HG03558 (cell line): Measurements from ENCODE around the gene GGNBP2.

Experiments used
- ATAC-seq: cut with Tn5 transposase; IDR thresholded peaks from one replicate; pipeline ENCODE4 v1.9.1; 2021; ENCODE audit warnings: moderate number of reproducible peaks; ENCODE audit not compliant: unreplicated experiment; ENCODE audit errors: extremely low read depth

The GGNBP2 gene

DNA sequence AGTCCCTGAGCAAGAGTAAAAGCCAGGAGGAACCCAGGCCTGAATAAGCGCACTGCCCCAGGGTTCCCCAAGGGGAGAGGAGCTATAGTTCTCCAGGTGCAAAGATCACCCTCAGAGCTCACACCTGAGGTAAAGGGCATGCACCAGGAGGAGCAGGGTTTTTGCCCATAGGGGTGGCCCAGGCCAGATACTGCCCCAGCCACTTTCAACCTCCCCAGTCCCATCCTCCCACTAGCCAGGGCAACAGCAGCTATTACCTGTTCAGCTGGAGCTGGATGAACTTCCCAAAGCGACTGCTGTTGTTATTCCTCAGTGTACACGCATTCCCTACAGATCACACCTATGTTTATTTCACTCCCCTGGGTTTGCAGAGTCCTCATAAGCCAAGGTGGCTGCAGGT, 29.9 kb upstream of the GGNBP2 start:
- no peak for ATAC-seq

- no peak for ATAC-seq
Measured at GRCh38 chr17:36515837-36516236, 28.9 kb upstream of the GGNBP2 start.

DNA sequence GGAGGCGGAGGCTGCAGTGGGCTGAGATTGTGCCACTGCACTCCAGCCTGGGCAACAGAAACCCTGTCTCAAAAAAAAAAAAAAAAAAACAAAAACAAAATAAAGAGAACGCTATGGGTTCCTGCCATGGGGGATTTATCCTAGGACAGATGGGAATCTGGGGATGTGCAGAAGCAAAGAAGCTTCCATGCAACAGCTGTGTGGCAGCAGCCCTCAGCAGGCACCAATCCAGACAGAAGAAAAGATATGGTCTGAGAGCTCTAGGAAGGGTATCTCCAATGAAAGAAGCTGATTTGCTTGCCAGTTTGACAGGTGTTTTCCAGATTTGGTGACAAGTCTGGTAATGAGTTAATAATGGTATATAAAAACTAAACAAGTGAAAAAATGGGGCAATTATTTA, 21.6 kb upstream of the GGNBP2 start:
- ATAC-seq: no peak

- ATAC-seq: no peak
Measured at GRCh38 chr17:36524428-36524876, 20.3 kb upstream of the GGNBP2 start.

GRCh38 chr17:36525113-36525512, 19.6 kb upstream of the GGNBP2 start:
- ATAC-seq: no peak

- no peak for ATAC-seq
Measured at GRCh38 chr17:36525888-36526287, 18.8 kb upstream of the GGNBP2 start.

DNA sequence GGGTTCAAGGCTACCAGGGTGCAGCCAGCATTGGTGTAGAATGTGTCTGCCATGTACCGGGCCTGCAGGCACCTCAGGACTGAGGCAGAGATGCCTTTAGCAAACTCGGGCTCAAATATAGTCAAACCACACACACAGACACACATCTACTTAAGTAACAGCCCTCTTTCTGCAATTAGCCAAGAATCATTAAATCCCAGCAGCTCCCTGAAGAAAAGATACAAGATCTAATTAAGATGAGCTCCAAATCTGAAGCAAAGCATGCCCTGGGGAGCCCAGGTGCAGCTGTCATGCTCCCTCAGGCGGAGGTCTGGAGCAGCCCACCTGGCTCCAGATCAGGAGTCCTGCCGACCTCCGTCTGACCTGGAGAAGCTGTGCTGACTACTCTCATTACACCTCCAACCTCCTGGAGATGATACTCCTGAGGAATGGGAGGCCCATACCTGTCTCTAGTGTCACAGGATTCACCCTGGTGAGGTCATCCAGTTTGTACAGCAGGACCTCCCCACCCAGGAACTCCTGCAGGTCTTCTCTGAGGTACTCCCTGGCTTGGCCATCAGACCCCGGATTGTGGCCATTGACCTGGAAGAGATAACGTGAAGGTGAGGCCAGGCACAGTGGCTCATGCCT, 17.0 kb upstream of the GGNBP2 start:
- ATAC-seq: no peak

DNA sequence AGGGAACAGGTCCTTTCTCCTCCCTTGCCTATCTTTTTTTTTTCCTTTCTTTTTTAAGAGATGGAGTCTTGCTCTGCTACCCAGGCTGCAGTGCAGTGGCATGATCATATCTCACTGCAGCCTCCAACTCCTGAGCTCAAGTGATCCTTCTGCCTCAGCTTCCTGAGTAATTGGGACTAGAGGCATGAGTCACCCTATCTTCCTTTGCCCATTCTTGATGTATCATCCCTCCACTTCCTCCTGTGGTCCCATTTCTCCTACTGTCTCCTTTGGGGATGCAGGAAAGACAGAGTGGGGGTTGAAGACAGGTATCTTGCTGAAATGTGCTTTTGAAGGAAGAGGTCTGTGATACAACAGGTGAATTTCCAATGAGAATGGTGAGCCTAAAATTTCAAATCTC, 15.6 kb upstream of the GGNBP2 start:
- no peak for ATAC-seq

DNA sequence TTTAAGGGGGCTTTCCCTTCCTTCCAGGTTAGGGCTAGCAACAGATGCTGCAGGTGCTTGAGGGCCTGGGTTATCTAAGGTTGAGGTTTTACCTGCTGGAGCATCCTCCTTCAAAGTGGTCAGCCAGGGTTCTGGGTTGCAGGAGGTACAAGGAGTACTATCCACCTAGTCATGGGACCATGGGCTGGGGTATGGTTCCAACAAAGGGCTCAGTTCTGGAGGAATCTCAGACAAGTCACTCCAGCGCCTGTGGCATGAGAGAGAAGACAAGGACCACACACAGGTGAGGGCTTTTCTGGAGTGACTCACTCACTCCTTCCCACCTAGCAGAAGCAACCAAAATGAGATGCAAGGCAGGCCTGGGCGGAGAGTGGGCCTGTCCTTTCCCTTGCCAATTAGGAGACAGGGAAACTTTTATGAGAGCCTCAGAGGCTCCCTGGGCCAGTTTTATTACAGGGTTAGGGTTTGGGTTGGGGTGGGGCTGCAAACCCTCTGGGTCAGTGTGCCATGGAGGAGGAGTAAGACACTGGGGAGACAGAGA, 12.2 kb upstream of the GGNBP2 start:
- no peak for ATAC-seq

- ATAC-seq: peak; percentile 12
Measured at GRCh38 chr17:36533935-36534839, 10.5 kb upstream of the GGNBP2 start.

DNA sequence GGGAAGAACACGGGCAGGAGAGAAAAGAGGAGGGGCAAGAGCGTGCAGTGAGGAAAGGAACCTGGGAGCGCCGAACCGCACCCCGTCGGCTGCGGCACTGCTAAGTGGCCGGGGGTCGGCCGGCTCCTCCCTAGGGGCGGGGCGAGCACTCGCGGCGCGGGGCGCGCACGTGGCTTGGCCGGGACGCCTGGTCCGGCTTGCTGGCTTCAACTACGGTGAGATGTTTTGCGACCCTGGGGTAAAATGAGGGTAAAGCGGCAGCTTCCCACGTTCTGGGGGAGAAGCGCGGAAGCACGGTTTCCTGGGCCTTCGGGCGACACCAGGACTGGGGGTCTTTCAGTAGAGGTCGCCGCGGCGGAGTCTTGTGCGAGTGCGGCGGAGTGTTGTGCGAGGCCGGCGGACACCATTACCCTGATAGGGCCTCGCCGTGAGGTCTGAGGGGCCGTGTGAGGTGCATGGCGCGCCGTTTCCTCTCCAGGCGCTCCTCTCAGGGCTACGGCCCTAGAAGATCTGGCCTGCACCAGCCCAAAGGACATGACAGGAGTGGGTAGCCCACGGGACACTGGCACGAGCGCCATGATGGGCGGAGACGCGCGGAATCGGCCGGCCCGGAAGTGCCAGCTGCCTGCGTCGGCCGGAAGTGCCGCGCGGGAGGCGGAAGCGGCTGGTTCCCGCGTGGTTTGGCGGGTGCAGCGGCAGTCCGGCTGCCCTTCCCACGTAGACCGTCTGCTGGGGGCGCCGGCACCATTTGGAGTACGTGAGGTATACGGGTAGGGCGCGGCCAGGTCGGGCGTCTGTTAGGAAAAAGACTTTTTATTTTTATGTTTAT, 9.7 kb upstream of the GGNBP2 start, which contains the start of the genes MYO19 and PIGW:
Gene MYO19 (minus strand): TSS at position 29 of the 829 bp plus-strand sequence. CDS start 2,330 bp downstream, outside the sequence.
Gene PIGW (plus strand): TSS at position 148 of the 829 bp plus-strand sequence. CDS start 2,115 bp downstream, outside the sequence.
- peak; percentile 40 for ATAC-seq

DNA sequence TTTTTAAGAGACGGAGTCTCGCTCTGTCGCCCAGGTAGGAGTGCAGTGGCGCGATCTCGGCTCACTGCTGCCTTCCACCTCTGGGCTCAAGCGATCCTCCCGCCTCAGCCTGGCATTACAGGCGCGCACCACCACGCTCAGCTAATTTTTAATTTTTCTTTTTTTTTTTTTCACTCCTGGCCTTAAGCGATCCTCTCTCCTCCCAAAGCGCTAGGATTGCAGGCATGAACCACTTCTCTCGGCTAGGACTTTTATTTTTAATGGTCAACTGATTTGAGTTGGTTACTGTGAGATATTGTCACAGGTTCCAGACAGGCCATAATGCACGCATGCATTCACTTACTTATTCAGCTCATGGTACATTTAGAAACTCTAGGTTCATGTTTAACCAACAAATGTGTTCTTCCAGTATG, 9.0 kb upstream of the GGNBP2 start:
- no peak for ATAC-seq

GRCh38 chr17:36540696-36541095, 4.0 kb upstream of the GGNBP2 start:
- no peak for ATAC-seq

GRCh38 chr17:36542755-36543154, 2.0 kb upstream of the GGNBP2 start:
- ATAC-seq: no peak

DNA sequence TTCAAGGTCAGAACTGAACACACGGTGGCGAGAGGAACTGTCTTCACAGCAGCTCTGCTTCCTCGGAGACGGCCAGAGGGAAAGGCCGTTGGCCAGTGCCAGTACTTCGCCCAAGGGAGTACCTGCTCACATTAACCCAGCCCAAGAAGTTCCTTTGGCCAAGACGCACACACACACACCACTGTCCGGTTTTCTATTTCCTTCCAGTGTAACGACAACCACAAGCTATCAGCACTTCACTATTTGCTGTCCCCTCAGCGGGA, 744 bp upstream of the GGNBP2 start:
- no peak for ATAC-seq

DNA sequence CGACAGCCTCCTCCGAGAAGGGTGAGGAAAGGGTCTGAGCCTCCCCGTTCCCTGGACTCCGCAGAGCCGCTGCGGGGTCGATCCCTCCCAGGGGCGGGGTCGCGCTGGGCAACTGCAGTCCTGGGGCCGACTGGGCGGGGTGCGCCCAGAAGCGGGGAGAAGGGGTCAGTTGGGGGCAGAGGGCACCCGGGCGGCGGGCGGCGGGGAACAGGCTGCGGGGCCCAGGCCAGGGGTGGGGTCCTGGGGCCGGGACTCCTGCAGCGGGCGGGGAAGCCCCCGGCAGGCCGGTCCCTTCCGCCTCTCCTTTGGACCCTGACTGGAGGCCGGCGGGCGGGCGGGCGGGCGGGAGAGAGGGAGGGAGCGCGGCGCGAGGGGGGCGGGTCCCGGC, 352 bp downstream of the GGNBP2 start:
- no peak for ATAC-seq

GRCh38 chr17:36545465-36546417, 1.0 kb downstream of the GGNBP2 start:
- ATAC-seq: peak; percentile 25

- ATAC-seq: no peak
Measured at GRCh38 chr17:36546418-36547093, 1.8 kb downstream of the GGNBP2 start.

- ATAC-seq: no peak
Measured at GRCh38 chr17:36547776-36548175, 3.1 kb downstream of the GGNBP2 start.
